Testis (tissue), 3 donors: ENCODE data around the gene FES. TPM values are rescaled to one million over a fixed set of nuclear protein-coding genes. Genes with fewer than 3 reads are reported as not detected.
A peak's percentile ranks its signal among the peaks of the same experiment; 100 is the strongest.
"Not testable (repeated sequence)": the region's sequence is repeated elsewhere in the genome, so short reads cannot be mapped to it uniquely, and the experiment has no call there.

Source experiments
- DNase-seq: peaks from one replicate; pipeline ENCODE4 v3.0.0-alpha.2; 2019
- H3K27ac ChIP-seq, 2 donors: fragments of 200-600 bp; sonication (generic); one replicate each; pipeline ENCODE4 v1.5.1; 2019
- H3K27me3 ChIP-seq: fragments of 200-600 bp; sonication (generic); one replicate; pipeline ENCODE4 v1.5.1; 2019
- H3K36me3 ChIP-seq: fragments of 200-600 bp; sonication (generic); one replicate; pipeline ENCODE4 v1.5.1; 2017; ENCODE audit warnings: low read depth; ENCODE audit errors: missing control alignments
- H3K4me1 ChIP-seq: fragments of 200-600 bp; sonication (generic); one replicate; pipeline ENCODE4 v1.5.1; 2019
- H3K4me3 ChIP-seq, 2 donors: fragments of 200-600 bp; sonication (generic); one replicate each; pipeline ENCODE4 v1.5.1; 2017 to 2019
- H3K9me3 ChIP-seq: fragments of 200-600 bp; sonication (generic); one replicate; pipeline ENCODE4 v1.5.1; 2017
- POLR2A ChIP-seq: fragments of 450-650 bp; IDR thresholded peaks from one replicate; pipeline ENCODE4 v1.6.1; 2017; ENCODE audit warnings: antibody characterized with exemption, mild to moderate bottlenecking, moderate library complexity
- WGBS, 2 donors: methylation state at CpG; one replicate each; pipeline ENCODE4 v1.1.5; 2018; 5-methylcytosine and 5-hydroxymethylcytosine counted together
- intact Hi-C: fragments of 100-400 bp; cut with DNase I; formaldehyde crosslinking; loops from one replicate; pipeline ENCODE4 v1.15.1; 2023; ENCODE audit warnings: low total_unique reads
- polyA plus RNA-seq: library from polyadenylated mRNA; stranded (reverse); fragments of 350-450 nt; fragmentation: Illumina TruSeq; extraction: RNeasy Lipid Tissue Mini Kit (QIAGEN cat#74804); gene quantifications from one replicate; pipeline ENCODE4 v1.2.3, GENCODE V29; 2014; ENCODE audit warnings: low read depth, low replicate concordance; ENCODE audit not compliant: insufficient read depth
- total RNA-seq, 2 donors: library from RNA; depleted of rRNA; stranded (reverse); fragments of >200 nt; gene quantifications; one replicate each; pipeline ENCODE4 v1.2.3, GENCODE V29; 2016
- TF ChIP-seq, protein P1 (sequence below), 3 experiments: fragments of 450-650 bp in 2 of 3; fragments of 200-600 bp in 1 of 3; sonication (generic) in 1 of 3; IDR thresholded peaks; one replicate each; pipeline ENCODE4 v1.5.1; 2016 to 2019; ENCODE audit warnings: antibody characterized with exemption in 3 of 3, mild to moderate bottlenecking in 2 of 3, moderate library complexity in 1 of 3

Gene FES
- total and polyA plus RNA-seq, 3 donors from 2014 or later, result 14.4 to 23.1 (median 18.6) TPM

DNA sequence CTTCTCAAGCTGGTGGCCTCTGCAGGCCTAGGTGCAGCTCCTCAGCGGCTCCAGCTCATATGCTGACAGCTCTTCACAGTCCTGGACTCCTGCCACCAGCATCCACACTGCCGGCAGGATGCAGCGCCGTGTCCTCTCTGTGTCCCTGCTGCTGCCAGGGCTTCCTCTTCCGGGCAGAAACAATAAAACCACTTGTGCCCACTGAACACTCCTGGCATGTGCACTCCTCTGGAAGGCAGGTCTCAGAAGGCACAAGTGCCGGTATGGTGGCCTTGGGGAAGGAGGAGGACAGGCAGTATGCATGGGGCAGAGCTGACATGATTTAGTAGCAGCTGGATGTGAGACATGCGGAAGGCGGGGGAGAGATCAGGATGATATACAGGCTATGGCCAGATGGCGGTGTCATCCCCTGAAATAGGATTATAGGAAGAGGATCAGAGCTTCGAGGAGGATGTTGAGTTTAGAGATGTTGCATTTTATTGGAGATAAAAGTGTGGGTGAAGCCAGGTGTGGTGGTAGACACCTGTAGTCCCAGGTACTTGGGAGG is 11.3 kb downstream of the FES start:
- H3K27me3 ChIP-seq, result no peaks in the 10 kb centered on the region
- H3K27ac ChIP-seq, result no peak overlapping the region
- intact Hi-C loops, result no loop called here
- H3K36me3 ChIP-seq, result no peaks in the 10 kb centered on the region
- no peaks in the 10 kb centered on the region for H3K9me3 ChIP-seq
- DNase-seq, result peak; percentile 65
- TF ChIP-seq, protein P1, sequence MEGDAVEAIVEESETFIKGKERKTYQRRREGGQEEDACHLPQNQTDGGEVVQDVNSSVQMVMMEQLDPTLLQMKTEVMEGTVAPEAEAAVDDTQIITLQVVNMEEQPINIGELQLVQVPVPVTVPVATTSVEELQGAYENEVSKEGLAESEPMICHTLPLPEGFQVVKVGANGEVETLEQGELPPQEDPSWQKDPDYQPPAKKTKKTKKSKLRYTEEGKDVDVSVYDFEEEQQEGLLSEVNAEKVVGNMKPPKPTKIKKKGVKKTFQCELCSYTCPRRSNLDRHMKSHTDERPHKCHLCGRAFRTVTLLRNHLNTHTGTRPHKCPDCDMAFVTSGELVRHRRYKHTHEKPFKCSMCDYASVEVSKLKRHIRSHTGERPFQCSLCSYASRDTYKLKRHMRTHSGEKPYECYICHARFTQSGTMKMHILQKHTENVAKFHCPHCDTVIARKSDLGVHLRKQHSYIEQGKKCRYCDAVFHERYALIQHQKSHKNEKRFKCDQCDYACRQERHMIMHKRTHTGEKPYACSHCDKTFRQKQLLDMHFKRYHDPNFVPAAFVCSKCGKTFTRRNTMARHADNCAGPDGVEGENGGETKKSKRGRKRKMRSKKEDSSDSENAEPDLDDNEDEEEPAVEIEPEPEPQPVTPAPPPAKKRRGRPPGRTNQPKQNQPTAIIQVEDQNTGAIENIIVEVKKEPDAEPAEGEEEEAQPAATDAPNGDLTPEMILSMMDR (IDR thresholded peaks at IDR 0.05), result no peak
- no peak for TF ChIP-seq POLR2A
- WGBS, 2 donors, result 49 to 67% methylated on average over 10 of the region's 10 CpGs
- H3K4me1 ChIP-seq, result no peaks in the 10 kb centered on the region
- no peak overlapping the region for H3K4me3 ChIP-seq

DNA sequence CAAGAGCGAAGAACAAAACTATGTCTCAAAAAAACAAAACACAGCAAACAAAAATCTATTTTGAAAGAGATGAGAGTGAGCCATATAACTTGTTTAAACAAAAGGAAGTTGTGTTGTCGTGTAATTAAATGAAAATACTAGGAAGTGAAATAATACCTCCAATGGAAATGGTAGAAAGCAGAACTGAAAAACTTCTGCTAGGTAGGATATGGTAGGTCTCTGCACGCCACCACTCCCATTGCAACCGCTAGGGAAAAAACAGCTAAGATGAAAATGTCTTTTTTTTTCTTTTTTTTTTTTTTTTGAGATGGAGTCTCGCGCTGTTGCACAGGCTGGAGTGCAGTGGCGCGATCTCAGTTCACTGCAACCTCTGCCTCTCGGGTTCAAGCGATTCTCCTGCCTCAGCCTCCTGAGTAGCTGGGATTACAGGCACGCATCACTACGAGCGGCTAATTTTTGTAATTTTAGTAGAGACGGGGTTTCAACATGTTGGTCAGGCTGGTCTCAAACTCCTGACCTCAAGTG is 12.9 kb downstream of the FES start:
- 87 to 93% methylated on average over 14 of the region's 14 CpGs for WGBS, 2 donors
- intact Hi-C loops, result not testable (repeated sequence)

DNA sequence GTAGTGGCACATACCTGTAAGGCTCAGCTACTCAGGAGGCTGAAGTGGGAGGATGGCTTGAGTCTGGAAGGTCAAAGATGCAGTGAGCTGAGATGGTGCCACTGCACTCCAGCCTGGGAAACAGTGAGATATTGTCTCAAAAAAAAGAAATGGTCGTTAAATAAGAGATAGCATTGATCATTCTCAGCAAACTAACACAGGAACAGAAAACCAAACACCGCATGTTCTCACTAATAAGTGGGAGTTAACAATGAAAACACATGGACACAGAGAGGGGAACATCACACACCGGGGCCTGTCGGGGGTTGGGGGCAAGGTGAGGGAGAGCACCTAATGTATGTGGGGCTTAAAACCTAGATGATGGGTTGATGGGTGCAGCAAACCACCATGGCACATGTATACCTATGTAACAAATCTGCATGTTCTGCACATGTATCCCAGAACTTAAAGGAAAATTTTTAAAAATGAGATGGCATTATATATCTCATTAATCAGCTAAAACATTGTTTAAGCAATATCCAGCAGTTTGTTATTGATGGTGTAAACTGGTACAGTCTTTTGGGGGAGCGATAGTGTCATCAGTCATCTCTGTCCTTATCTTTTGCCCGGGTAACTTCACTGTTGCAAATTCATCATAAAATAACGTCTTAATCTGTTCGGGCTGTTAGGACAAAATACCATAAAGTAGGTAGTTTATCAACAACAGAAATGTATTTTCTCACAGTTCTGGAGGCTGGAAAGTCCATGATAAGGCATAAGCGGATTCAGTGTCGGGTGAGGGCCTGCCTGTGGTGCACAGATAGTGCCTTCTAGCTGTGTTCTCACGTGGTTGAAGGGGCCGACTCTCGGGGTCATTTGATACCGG is 17.1 kb downstream of the FES start:
- intact Hi-C loops, result no loop called here
- no peaks in the 10 kb centered on the region for H3K9me3 ChIP-seq
- no peaks in the 10 kb centered on the region for H3K36me3 ChIP-seq
- TF ChIP-seq POLR2A, result no peak
- TF ChIP-seq, protein P1 (IDR thresholded peaks at IDR 0.05), result no peak
- no peaks in the 10 kb centered on the region for H3K27me3 ChIP-seq
- peak overlapping the region in 1 of 2 donors; percentile 56 for H3K4me3 ChIP-seq
- WGBS, 2 donors, result 27 to 31% methylated on average over 14 of the region's 14 CpGs
- H3K27ac ChIP-seq, result peak overlapping the region in 1 of 2 donors; percentile 94
- peak; percentile 40 for DNase-seq
- H3K4me1 ChIP-seq, result peaks cover 9% of the 10 kb centered on the region

More for the DNA sequence above, 12.9 kb downstream of the FES start:
- DNase-seq, H3K27ac ChIP-seq, H3K9me3 ChIP-seq, H3K27me3 ChIP-seq, H3K36me3 ChIP-seq, H3K4me3 ChIP-seq, H3K4me1 ChIP-seq: not testable (repeated sequence)

DNA sequence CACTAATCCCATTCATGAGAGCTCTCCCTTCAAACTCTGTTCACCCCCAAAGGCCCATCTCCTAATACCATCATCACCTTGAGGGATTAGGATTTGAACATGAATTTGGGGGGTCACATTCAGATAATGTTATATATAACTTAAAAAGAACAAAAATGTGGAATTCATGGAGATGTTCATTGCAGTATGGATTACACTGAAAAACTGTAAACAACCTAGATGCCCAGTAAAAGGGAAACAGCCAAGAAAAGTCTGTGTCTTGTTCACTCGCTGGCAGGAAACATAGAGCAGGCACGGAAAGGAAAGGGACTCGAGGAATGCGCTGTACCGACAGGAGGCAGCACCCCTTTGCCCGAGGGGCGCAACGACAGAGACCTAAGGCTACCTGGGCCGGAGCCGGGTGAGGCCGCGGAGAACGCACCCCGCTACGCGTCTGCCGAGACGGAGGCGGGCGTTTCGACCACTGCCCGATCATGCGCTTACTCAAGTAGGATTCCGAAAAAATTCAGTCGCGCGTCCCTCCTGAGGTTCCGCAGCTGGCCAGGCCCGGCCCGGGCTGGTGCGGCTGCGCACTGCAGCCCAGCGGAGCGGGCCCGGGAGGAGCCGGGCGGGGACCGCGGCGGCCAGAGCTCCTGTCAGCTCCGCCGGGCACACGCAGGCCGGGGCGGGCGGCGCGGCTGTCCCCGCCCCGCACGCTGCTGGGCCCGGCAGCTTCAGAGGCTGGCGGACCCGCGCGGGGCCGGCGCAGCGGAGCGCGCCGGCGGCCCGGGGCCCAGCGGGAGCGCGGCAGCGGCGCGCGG is 17.9 kb downstream of the FES start:
- H3K27ac ChIP-seq, result peak overlapping the region; percentile 76 to 94
- intact Hi-C loops, result no loop called here
- no peaks in the 10 kb centered on the region for H3K27me3 ChIP-seq
- no peaks in the 10 kb centered on the region for H3K9me3 ChIP-seq
- no peaks in the 10 kb centered on the region for H3K36me3 ChIP-seq
- peak overlapping the region; percentile 56 to 74 for H3K4me3 ChIP-seq
- peak; percentile 87 for DNase-seq
- 0% methylated on average over 23 to 39 of the region's 71 CpGs for WGBS, 2 donors
- peaks cover 12% of the 10 kb centered on the region for H3K4me1 ChIP-seq
- TF ChIP-seq POLR2A, result no peak
- TF ChIP-seq, protein P1 (IDR thresholded peaks at IDR 0.05), result peak; percentile 50 to 76 (median 74)
